Caco-2 (cell line): ENCODE measurements around the gene PRSS22. TPM values are rescaled to one million over a fixed set of nuclear protein-coding genes. Genes with fewer than 3 reads are reported as not detected.

Experiments
- BruUV-seq: library from RNA; stranded (reverse); fragments of 400-500 nt; replicated peaks from 2 replicates; lab custom pipeline; 2021; lab: Mats Ljungman, UMichigan
- CTCF ChIA-PET: fragments of 300-600 bp; sonication (Branson Sonifier 250); formaldehyde crosslinking; loops from one replicate; lab custom pipeline; 2022; ENCODE audit warnings: antibody characterized with exemption; lab: Charles Lee
- POLR2A ChIA-PET: fragments of 300-600 bp; sonication (Branson Sonifier 250); formaldehyde crosslinking; loops from one replicate; lab custom pipeline; 2022; ENCODE audit warnings: antibody characterized with exemption; lab: Charles Lee
- DNase-seq, 2 experiments: peaks; one replicate each; pipeline versions ENCODE4 v3.0.0 to v3.0.0-alpha.2; 2020 to 2022
- H3K27me3 ChIP-seq: replicated peaks from 2 replicates; pipeline ENCODE4 v1.6.0; 2011; ENCODE audit warnings: low read length; ENCODE audit not compliant: control insufficient read depth, insufficient read depth
- H3K36me3 ChIP-seq: 2 replicates; pipeline ENCODE4 v1.5.1; 2011; ENCODE audit warnings: low read length; ENCODE audit not compliant: control insufficient read depth, insufficient read depth
- H3K4me1 ChIP-seq: fragments of 250-450 bp; sonication (Bioruptor Pico); 2 replicates; pipeline ENCODE4 v1.5.1; 2020; ENCODE audit warnings: mild to moderate bottlenecking
- H3K4me3 ChIP-seq: 2 replicates; pipeline ENCODE4 v1.5.1; 2011; ENCODE audit warnings: low read depth, mild to moderate bottlenecking, control low read depth, low read length
- H3K9me3 ChIP-seq: fragments of 250-450 bp; sonication (Bioruptor Pico); 2 replicates; pipeline ENCODE4 v1.5.1; 2020; ENCODE audit warnings: mild to moderate bottlenecking, moderate library complexity
- H3K27ac Mint-ChIP-seq: one replicate; pipeline ENCODE4 v1.8.0; 2022; ENCODE audit warnings: mixed read lengths; ENCODE audit not compliant: unreplicated experiment
- H3K27me3 Mint-ChIP-seq: one replicate; pipeline ENCODE4 v1.8.0; 2022; ENCODE audit warnings: mixed read lengths; ENCODE audit not compliant: insufficient read depth, unreplicated experiment
- H3K36me3 Mint-ChIP-seq: one replicate; pipeline ENCODE4 v1.8.0; 2022; ENCODE audit warnings: mild to moderate bottlenecking, mixed read lengths; ENCODE audit not compliant: insufficient read depth, unreplicated experiment
- H3K4me1 Mint-ChIP-seq: one replicate; pipeline ENCODE4 v1.8.0; 2022; ENCODE audit warnings: low read depth, mixed read lengths; ENCODE audit not compliant: unreplicated experiment
- H3K4me3 Mint-ChIP-seq: one replicate; pipeline ENCODE4 v1.8.0; 2022; ENCODE audit warnings: mild to moderate bottlenecking, moderate library complexity, mixed read lengths; ENCODE audit not compliant: unreplicated experiment
- H3K9me3 Mint-ChIP-seq: one replicate; pipeline ENCODE4 v1.8.0; 2022; ENCODE audit warnings: mixed read lengths; ENCODE audit not compliant: unreplicated experiment
- CTCF ChIP-seq, 2 experiments: fragments of 200-600 bp in 1 of 2; IDR thresholded peaks; 1 replicate in 1 of 2; 2 replicates in 1 of 2; pipeline versions ENCODE4 v1.5.1 to v1.8.0; 2011 to 2022; ENCODE audit warnings: antibody characterized with exemption in 1 of 2, control low read depth in 1 of 2, inconsistent platforms in 1 of 2, low read depth in 1 of 2, low read length in 1 of 2, mild to moderate bottlenecking in 1 of 2, moderate library complexity in 1 of 2; ENCODE audit not compliant: insufficient read depth in 1 of 2, severe bottlenecking in 1 of 2, unreplicated experiment in 1 of 2
- intact Hi-C: fragments of 100-400 bp; cut with micrococcal nuclease; formaldehyde crosslinking; loops from one replicate; pipeline ENCODE4 v1.10.0; 2022; ENCODE audit not compliant: unreplicated experiment
- total RNA-seq: library from RNA; stranded (reverse); gene quantifications from 2 replicates; pipeline ENCODE4 v1.2.3, GENCODE V29; 2022

The PRSS22 gene
- total RNA-seq, 1 experiment from 2014 or later = 131 TPM

DNA sequence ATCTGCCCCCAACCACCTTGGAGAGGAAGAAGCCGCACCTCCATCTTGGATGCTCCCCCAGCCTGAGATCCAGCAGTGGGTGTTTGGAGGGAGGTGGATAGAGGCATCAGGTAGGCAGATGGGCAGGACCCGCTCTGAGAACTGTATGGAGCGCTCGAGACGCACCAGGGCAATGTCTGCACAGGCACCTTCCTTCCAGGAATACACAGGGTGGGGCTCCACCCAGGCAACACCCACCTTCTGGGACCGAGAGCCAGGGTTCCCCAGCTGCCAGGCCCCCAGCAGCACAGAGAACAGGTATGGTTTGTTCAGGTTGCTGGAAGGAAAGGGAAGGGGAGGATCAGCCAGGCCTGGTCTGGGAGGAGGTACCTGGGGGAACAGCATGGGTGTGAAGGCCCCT lies 2.4 kb downstream of the PRSS22 start:
- DNase-seq = no peak
- Histone ChIP-seq H3K4me3 (no peak overlapping the region), H3K4me1 (peaks cover 10% of the 10 kb centered on the region; the same call in 1 of the 2 replicates), H3K9me3 (peaks cover 7% of the 10 kb centered on the region), H3K36me3 (peaks cover 18% of the 10 kb centered on the region), H3K27me3 (no peaks in the 10 kb centered on the region)
- intact Hi-C loops = loop anchor here (5.0 kb wide), 1 partner anchor 103 kb away; the partner anchor contains the start of gene SRRM2
- TF ChIP-seq CTCF (IDR thresholded peaks at IDR 0.05; ENCODE audit: insufficient read depth in 1 of 2, low read depth in 1 of 2, low read length in 1 of 2, severe bottlenecking in 1 of 2, unreplicated experiment in 1 of 2) = no peak
- CTCF ChIA-PET = no interaction called here
- H3K36me3 Mint-ChIP-seq = peaks cover 78% of the 10 kb centered on the region
- no peak overlapping the region for H3K27ac Mint-ChIP-seq
- H3K4me3 Mint-ChIP-seq = no peak overlapping the region
- H3K27me3 Mint-ChIP-seq = no peaks in the 10 kb centered on the region
- no TSS peak for BruUV-seq
- H3K9me3 Mint-ChIP-seq = peaks cover 12% of the 10 kb centered on the region
- peaks cover 8% of the 10 kb centered on the region for H3K4me1 Mint-ChIP-seq
- POLR2A ChIA-PET = no interaction called here

DNA sequence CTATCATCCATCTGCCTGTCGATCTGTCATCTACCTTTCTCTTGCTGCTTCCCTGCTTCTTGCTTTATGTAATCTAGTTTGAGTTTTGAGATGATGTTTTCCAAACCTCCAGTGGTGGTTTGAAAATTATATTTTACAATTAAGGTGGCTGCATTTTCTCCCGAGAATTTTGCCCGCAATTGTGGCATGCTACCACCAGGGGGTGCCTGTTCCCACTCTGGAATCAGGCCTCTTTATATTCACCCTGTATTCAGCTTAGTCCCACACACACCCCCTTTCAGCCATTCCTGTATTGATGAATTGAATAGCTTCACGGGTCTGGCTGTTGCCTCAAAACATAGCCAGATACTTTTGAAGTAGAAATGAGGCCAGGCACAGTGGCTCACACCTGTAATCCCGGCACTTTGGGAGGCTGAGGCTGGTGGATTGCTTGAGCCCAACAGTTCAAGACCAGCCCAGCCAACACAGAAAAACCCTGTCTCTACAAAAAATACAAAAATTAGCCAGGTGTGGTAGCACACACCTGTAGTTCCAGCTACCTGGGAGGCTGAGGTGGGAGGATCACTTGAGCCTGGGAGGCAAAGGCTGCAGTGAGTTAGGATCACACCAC lies 3.2 kb downstream of the PRSS22 start:
- H3K27me3 Mint-ChIP-seq = no peaks in the 10 kb centered on the region
- Histone ChIP-seq H3K4me3 (no peak overlapping the region), H3K4me1 (peaks cover 10% of the 10 kb centered on the region; the same call in 1 of the 2 replicates), H3K36me3 (peaks cover 18% of the 10 kb centered on the region), H3K9me3 (0 out of 2 replicates have a peak, but pooled peaks cover 5% of the 10 kb centered on the region), H3K27me3 (no peaks in the 10 kb centered on the region)
- peak overlapping the region; percentile 20 for H3K4me3 Mint-ChIP-seq
- no peak for DNase-seq
- CTCF ChIA-PET = interaction anchor here (0.7 to 2.0 kb wide), 2 partner anchors 13 to 15 kb away, joined by 4 to 6 read pairs; no protein-coding TSS in a partner anchor
- H3K36me3 Mint-ChIP-seq = peaks cover 85% of the 10 kb centered on the region
- peaks cover 12% of the 10 kb centered on the region for H3K9me3 Mint-ChIP-seq
- intact Hi-C loops = loop anchor here (5.0 kb wide), 1 partner anchor 103 kb away; the partner anchor contains the start of gene SRRM2
- peak overlapping the region; percentile 87 for H3K27ac Mint-ChIP-seq
- H3K4me1 Mint-ChIP-seq = peaks cover 15% of the 10 kb centered on the region
- TF ChIP-seq CTCF (IDR thresholded peaks at IDR 0.05; ENCODE audit: insufficient read depth in 1 of 2, low read depth in 1 of 2, low read length in 1 of 2, severe bottlenecking in 1 of 2, unreplicated experiment in 1 of 2) = peak; percentile 69 to 82
- BruUV-seq = no TSS peak
- POLR2A ChIA-PET = no interaction called here

DNA sequence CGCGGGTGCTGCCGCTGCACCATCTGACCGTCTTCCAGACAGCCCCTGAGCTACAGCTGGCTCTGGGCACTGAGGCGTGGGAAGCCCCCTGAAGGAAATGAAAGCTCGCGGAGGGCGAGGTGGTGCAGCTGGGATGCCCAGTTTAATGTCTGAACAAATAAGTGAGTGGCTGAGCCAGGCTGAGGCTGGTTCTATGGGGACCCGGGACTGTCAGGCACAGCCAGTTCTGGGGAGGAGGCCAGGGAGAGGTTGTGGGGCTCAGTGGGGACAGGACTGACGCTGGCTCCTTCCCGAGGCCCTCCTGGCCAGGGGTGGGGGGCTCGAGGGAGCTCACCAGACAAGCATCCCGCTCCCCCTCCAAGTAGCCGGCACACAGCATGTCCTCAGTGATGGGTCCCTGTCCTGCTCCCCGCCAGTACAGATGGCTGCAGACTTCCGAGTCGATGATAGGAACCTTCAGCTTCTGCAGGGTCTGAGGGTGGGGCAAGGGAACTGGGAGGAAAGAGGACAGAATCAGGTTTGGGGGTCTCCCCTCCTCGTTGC lies 4.4 kb downstream of the PRSS22 start:
- H3K27ac Mint-ChIP-seq = no peak overlapping the region
- H3K36me3 ChIP-seq = peaks cover 18% of the 10 kb centered on the region
- no peaks in the 10 kb centered on the region for H3K27me3 Mint-ChIP-seq
- H3K4me3 Mint-ChIP-seq = no peak overlapping the region
- no TSS peak for BruUV-seq
- H3K4me1 ChIP-seq = peaks cover 15% of the 10 kb centered on the region; the same call in 1 of the 2 replicates
- intact Hi-C loops = no loop called here
- H3K4me1 Mint-ChIP-seq = peaks cover 25% of the 10 kb centered on the region
- peak in 1 of 2 experiments; percentile 22 for DNase-seq
- POLR2A ChIA-PET = interaction anchor here (0.5 kb wide), 1 partner anchor 46 kb away, joined by 4 read pairs; no protein-coding TSS in a partner anchor
- CTCF ChIA-PET = interaction anchor here (2.0 kb wide), 1 partner anchor 14 kb away, joined by 6 read pairs; no protein-coding TSS in a partner anchor
- H3K27me3 ChIP-seq = no peaks in the 10 kb centered on the region
- H3K9me3 Mint-ChIP-seq = peaks cover 12% of the 10 kb centered on the region
- no peak for TF ChIP-seq CTCF (IDR thresholded peaks at IDR 0.05; ENCODE audit: insufficient read depth in 1 of 2, low read depth in 1 of 2, low read length in 1 of 2, severe bottlenecking in 1 of 2, unreplicated experiment in 1 of 2)
- peaks cover 91% of the 10 kb centered on the region for H3K36me3 Mint-ChIP-seq
- H3K9me3 ChIP-seq = 0 out of 2 replicates have a peak, but pooled peaks cover 5% of the 10 kb centered on the region
- no peak overlapping the region for H3K4me3 ChIP-seq
